HepG2 (cell line): ENCODE results near the gene MRRF. TPM values are rescaled to one million over a fixed set of nuclear protein-coding genes. Genes with fewer than 3 reads are reported as not detected.

Experiments used
- ATAC-seq: fragments of 200-7000 bp; cut with Tn5 transposase; 3 replicates; pipeline ENCODE4 v1.9.1; 2020; ENCODE audit warnings: mild to moderate bottlenecking, moderate library complexity
- BruUV-seq: library from RNA; stranded (reverse); fragments of 400-500 nt; replicated peaks from 2 replicates; lab custom pipeline; 2021; lab: Mats Ljungman, UMichigan
- CTCF ChIA-PET: fragments of 300-600 bp; formaldehyde crosslinking; extraction: SDS; loops from one replicate; lab custom pipeline; 2021; ENCODE audit warnings: low total read pairs, inconsistent platforms, low intra/inter-chr PET ratio; lab: Yijun Ruan, JAX
- POLR2A ChIA-PET: fragments of 350-600 bp; sonication (Branson Sonifier 250); formaldehyde crosslinking; loops from one replicate; lab custom pipeline; 2020; ENCODE audit warnings: antibody characterized with exemption, inconsistent platforms; lab: Yijun Ruan, JAX
- DNase-seq: peaks from one replicate; pipeline ENCODE4 v3.0.0-alpha.2; 2015; ENCODE audit warnings: low spot score
- FAIRE-seq: peaks from 3 replicates; lab custom pipeline; 2011; peaks lifted over from hg19 to GRCh38; lab: Jason Lieb, UNC
- H2AFZ ChIP-seq: one replicate; pipeline ENCODE4 v1.6.1; 2011; ENCODE audit warnings: low read length, inconsistent platforms
- H3K27ac ChIP-seq: fragments of 300-600 bp; 3 replicates; pipeline ENCODE4 v1.8.0; 2011; ENCODE audit warnings: mixed run types, mild to moderate bottlenecking, mixed read lengths, low read length, inconsistent platforms; ENCODE audit not compliant: insufficient read depth; ENCODE audit errors: extremely low read length
- H3K27me3 ChIP-seq, 2 experiments: fragments of 200-600 bp in 1 of 2; 2 replicates in 1 of 2; 3 replicates in 1 of 2; pipeline versions ENCODE4 v1.6.0 to v1.8.0; 2011; ENCODE audit warnings: low read length in 2 of 2, mild to moderate bottlenecking in 2 of 2, moderate library complexity in 2 of 2, inconsistent platforms in 1 of 2; ENCODE audit not compliant: insufficient read depth in 2 of 2, control insufficient read depth in 1 of 2
- H3K36me3 ChIP-seq, 2 experiments: fragments of 200-600 bp in 1 of 2; replicated peaks in 1 of 2; 2 replicates in 1 of 2; 3 replicates in 1 of 2; pipeline versions ENCODE4 v1.5.1 to v1.8.0; 2011; ENCODE audit warnings: low read length in 2 of 2, inconsistent platforms in 1 of 2; ENCODE audit not compliant: insufficient read depth in 2 of 2, control insufficient read depth in 1 of 2
- H3K4me1 ChIP-seq: 2 replicates; pipeline ENCODE4 v1.5.1; 2012; ENCODE audit warnings: low read length, inconsistent platforms; ENCODE audit not compliant: insufficient read depth
- H3K4me2 ChIP-seq: 2 replicates; pipeline ENCODE4 v1.6.0; 2011; ENCODE audit warnings: low read depth, low read length, inconsistent platforms
- H3K4me3 ChIP-seq, 3 experiments: fragments of 200-600 bp in 1 of 3; sonication (generic), shearing (Covaris generic) in 1 of 3; replicated peaks in 1 of 3; 2 replicates each; pipeline ENCODE4 v1.5.1; 2011 to 2016; ENCODE audit warnings: low read length in 3 of 3, inconsistent platforms in 2 of 3, low read depth in 2 of 3, mild to moderate bottlenecking in 2 of 3, control low read depth in 1 of 3, mixed read lengths in 1 of 3; ENCODE audit not compliant: insufficient read depth in 1 of 3
- H3K79me2 ChIP-seq: one replicate; pipeline ENCODE4 v1.6.1; 2011; ENCODE audit warnings: low read length, inconsistent platforms; ENCODE audit not compliant: insufficient read depth
- H3K9ac ChIP-seq: 2 replicates; pipeline ENCODE4 v1.6.0; 2011; ENCODE audit warnings: mild to moderate bottlenecking, low read depth, low read length, inconsistent platforms; ENCODE audit not compliant: insufficient read depth
- H3K9me3 ChIP-seq: 2 replicates; pipeline ENCODE4 v1.5.1; 2012; ENCODE audit warnings: mild to moderate bottlenecking, low read length
- H4K20me1 ChIP-seq: 2 replicates; pipeline ENCODE4 v1.6.0; 2011; ENCODE audit warnings: inconsistent platforms, mild to moderate bottlenecking, low read length, moderate library complexity; ENCODE audit not compliant: insufficient read depth
- ARNT ChIP-seq: fragments of 450-650 bp; IDR thresholded peaks from 2 replicates; pipeline ENCODE4 v1.6.1; 2017
- MED1 ChIP-seq: sonication (generic); formaldehyde crosslinking; IDR thresholded peaks from 2 replicates; pipeline ENCODE4 v1.4.0; 2020; ENCODE audit warnings: missing genetic modification reagents
- MTF1 ChIP-seq: sonication (generic); formaldehyde crosslinking; IDR thresholded peaks from 2 replicates; pipeline ENCODE4 v1.5.0; 2020; ENCODE audit warnings: missing genetic modification reagents
- SOX6 ChIP-seq, 2 experiments: fragments of 450-650 bp in 1 of 2; sonication (generic) in 1 of 2; formaldehyde crosslinking in 1 of 2; IDR thresholded peaks; 2 replicates each; pipeline versions ENCODE4 v1.4.0 to v1.6.1; 2017 to 2020; ENCODE audit warnings: antibody characterized with exemption in 1 of 2, mild to moderate bottlenecking in 1 of 2, missing genetic modification reagents in 1 of 2
- ZNF260 ChIP-seq: sonication (generic); formaldehyde crosslinking; IDR thresholded peaks from 2 replicates; pipeline ENCODE4 v1.4.0; 2020; ENCODE audit warnings: missing genetic modification reagents, low read depth, mild to moderate bottlenecking, borderline replicate concordance
- ZNF274 ChIP-seq: sonication (generic); formaldehyde crosslinking; IDR thresholded peaks from 2 replicates; pipeline ENCODE4 v1.5.1; 2020; ENCODE audit warnings: mild to moderate bottlenecking, missing genetic modification reagents
- ZNF331 ChIP-seq: sonication (generic); formaldehyde crosslinking; IDR thresholded peaks from 2 replicates; pipeline ENCODE4 v1.4.0; 2020; ENCODE audit warnings: missing genetic modification reagents
- ZNF678 ChIP-seq: sonication (generic); formaldehyde crosslinking; IDR thresholded peaks from 2 replicates; pipeline ENCODE4 v1.4.0; 2020; ENCODE audit warnings: mild to moderate bottlenecking, missing genetic modification reagents
- ZNF839 ChIP-seq: sonication (generic); formaldehyde crosslinking; IDR thresholded peaks from 2 replicates; pipeline ENCODE4 v1.4.0; 2020; ENCODE audit warnings: missing genetic modification reagents, mild to moderate bottlenecking, borderline replicate concordance
- WGBS: methylation state at CpG from one replicate; pipeline ENCODE4 v1.1.6; 2017; ENCODE audit warnings: low lambda C conversion rate; 5-methylcytosine and 5-hydroxymethylcytosine counted together
- in situ Hi-C: cut with HindIII; loops from 2 replicates; pipeline ENCODE4 v1.10.0; 2017; ENCODE audit warnings: low pct_unique_long_range_greater_than_20kb; ENCODE audit not compliant: extremely low pct_ligation_motif_present
- intact Hi-C: fragments of 100-400 bp; cut with micrococcal nuclease; formaldehyde crosslinking; loops from one replicate; pipeline ENCODE4 v1.10.0; 2022; ENCODE audit not compliant: unreplicated experiment
- polyA plus RNA-seq, 8 experiments: library from polyadenylated mRNA; depleted of rRNA in 3 of 8; stranded (reverse) in 7 of 8; unstranded in 1 of 8; fragments of >200 nt; fragmentation: Illumina TruSeq in 4 of 8; extraction: Trizol in 4 of 8; gene quantifications; 2 replicates each; pipeline versions ENCODE4 v1.2.1 to v1.2.3, GENCODE V29; 2011 to 2016; ENCODE audit warnings: low read depth in 4 of 8, missing spikeins in 1 of 8, mixed read lengths in 1 of 8; ENCODE audit not compliant: insufficient read depth in 1 of 8
- total RNA-seq, 5 experiments: library from RNA; depleted of rRNA; stranded (reverse); fragments of >200 nt; fragmentation: Illumina TruSeq; extraction: Trizol; gene quantifications; 2 replicates each; pipeline ENCODE4 v1.2.3, GENCODE V29; 2016; ENCODE audit warnings: low read depth in 1 of 5
- TF ChIP-seq, protein P1 (sequence below): sonication (generic); formaldehyde crosslinking; IDR thresholded peaks from 2 replicates; pipeline ENCODE4 v1.5.0; 2020; ENCODE audit warnings: mild to moderate bottlenecking, missing genetic modification reagents

MRRF gene
- total and polyA plus RNA-seq, 2 of the 13 experiments (the other 11 are each of a cell fraction or from before 2014, with no cell fraction given), result 37.3 to 44.3 TPM

DNA sequence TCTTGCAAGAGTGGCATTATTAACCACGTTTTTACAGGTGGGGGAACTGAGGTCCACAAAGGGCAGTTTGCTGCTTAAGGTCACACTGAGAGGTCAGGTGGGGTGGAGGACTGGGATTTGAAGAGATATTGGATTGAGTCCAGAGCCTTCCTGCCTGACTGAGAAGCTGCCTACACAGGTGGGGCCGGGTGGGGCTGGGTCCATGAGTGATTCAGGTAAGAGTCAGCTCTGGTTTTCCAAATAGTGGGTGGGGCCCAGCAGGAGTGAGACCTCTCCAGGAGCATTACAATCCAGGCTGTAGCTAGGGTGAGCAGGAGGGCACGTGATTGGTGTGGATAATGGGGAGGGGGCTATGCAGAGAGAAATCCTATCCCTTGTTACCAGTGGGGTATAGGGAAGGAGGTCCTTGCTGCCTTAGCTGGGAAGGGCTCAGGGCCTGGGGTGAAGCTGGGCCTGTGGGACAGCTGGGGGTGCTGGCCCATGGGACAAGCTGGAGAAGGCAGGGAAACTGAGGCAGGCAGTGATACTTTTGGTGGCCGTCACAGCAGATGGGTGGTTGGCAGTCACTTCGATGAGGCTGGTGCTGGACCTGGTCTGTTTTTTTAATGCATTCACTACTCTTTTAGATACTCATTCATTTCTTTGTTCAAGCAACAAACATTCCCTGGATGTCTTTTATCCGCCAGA, 103.2 kb downstream of the MRRF start:
- CTCF ChIA-PET, result no interaction called here

More for the DNA sequence above, 103.2 kb downstream of the MRRF start:
- in situ Hi-C loops (loop anchor here (25.0 kb wide), 1 partner anchor 444 kb away; the partner anchor contains the start of gene OR1K1), intact Hi-C loops (no loop called here)
- H4K20me1 ChIP-seq, result no peaks in the 10 kb centered on the region
- H3K9me3 ChIP-seq, result no peaks in the 10 kb centered on the region
- FAIRE-seq (no peak), DNase-seq (no peak), ATAC-seq (no peak)
- H3K27me3 ChIP-seq, result peaks cover 0 to 15% of the 10 kb centered on the region in 2 experiments; a peak in 4 of 5 replicates
- H3K4me3 ChIP-seq, result no peak overlapping the region
- H3K4me1 ChIP-seq, result 0 out of 2 replicates have a peak, but pooled peaks cover 4% of the 10 kb centered on the region
- H3K79me2 ChIP-seq, result no peaks in the 10 kb centered on the region
- 11% methylated on average over 6 of the region's 6 CpGs for WGBS
- H3K36me3 ChIP-seq, result no peaks in the 10 kb centered on the region
- no peak overlapping the region for H3K4me2 ChIP-seq
- no TSS peak for BruUV-seq
- TF ChIP-seq, protein P1, sequence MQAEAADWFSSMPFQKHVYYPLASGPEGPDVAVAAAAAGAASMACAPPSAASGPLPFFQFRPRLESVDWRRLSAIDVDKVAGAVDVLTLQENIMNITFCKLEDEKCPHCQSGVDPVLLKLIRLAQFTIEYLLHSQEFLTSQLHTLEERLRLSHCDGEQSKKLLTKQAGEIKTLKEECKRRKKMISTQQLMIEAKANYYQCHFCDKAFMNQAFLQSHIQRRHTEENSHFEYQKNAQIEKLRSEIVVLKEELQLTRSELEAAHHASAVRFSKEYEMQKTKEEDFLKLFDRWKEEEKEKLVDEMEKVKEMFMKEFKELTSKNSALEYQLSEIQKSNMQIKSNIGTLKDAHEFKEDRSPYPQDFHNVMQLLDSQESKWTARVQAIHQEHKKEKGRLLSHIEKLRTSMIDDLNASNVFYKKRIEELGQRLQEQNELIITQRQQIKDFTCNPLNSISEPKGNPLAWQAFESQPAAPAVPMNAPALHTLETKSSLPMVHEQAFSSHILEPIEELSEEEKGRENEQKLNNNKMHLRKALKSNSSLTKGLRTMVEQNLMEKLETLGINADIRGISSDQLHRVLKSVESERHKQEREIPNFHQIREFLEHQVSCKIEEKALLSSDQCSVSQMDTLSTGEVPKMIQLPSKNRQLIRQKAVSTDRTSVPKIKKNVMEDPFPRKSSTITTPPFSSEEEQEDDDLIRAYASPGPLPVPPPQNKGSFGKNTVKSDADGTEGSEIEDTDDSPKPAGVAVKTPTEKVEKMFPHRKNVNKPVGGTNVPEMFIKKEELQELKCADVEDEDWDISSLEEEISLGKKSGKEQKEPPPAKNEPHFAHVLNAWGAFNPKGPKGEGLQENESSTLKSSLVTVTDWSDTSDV (CRISPR knock-in tag), result no peak
- TF ChIP-seq MTF1, result no peak
- TF ChIP-seq ARNT, result no peak
- no peak for TF ChIP-seq ZNF839 (CRISPR knock-in tag)
- no peak for TF ChIP-seq ZNF331
- TF ChIP-seq MED1 (CRISPR knock-in tag), result no peak
- TF ChIP-seq ZNF260 (CRISPR knock-in tag), result no peak
- TF ChIP-seq ZNF678 (CRISPR knock-in tag), result no peak
- TF ChIP-seq SOX6 (IDR thresholded peaks at IDR 0.05), result no peak
- no peak for TF ChIP-seq SOX6 (CRISPR knock-in tag; IDR thresholded peaks at IDR 0.05)
- no peak for TF ChIP-seq ZNF274
- POLR2A ChIA-PET, result no interaction called here
- no peak overlapping the region for H3K9ac ChIP-seq
- H2AFZ ChIP-seq, result no peak overlapping the region
- H3K27ac ChIP-seq, result no peak overlapping the region
